ENCODE data around the gene VSIR. TPM values are rescaled to one million over a fixed set of nuclear protein-coding genes. Genes with fewer than 3 reads are reported as not detected.

Gene VSIR
- total and polyA plus RNA-seq, 9 of the 15 experiments (the other 6 are each of a cell fraction or from before 2014, with no cell fraction given), result 0.14 to 20.5 (median 9.3) TPM

GRCh38 chr10:71753091-71753959 is 20.0 kb downstream of the VSIR start (continued):
- peak; percentile 71; the same call in 1 of the 2 replicates for TF ChIP-seq NFXL1 (CRISPR knock-in tag; IDR thresholded peaks at IDR 0.05)
- no peak for TF ChIP-seq JUNB (CRISPR knock-in tag; conservative IDR thresholded peaks at IDR 0.05)
- TF ChIP-seq ZNF75A (CRISPR knock-in tag; IDR thresholded peaks at IDR 0.05), result 0 out of 2 replicates have a peak, but pooled peaks have one; percentile 4
- no peak for TF ChIP-seq CREBBP (IDR thresholded peaks at IDR 0.05; ENCODE audit: low read depth, low read length)
- TF ChIP-seq RFX5 (IDR thresholded peaks at IDR 0.05; ENCODE audit: low read depth, low read length), result no peak

DNA sequence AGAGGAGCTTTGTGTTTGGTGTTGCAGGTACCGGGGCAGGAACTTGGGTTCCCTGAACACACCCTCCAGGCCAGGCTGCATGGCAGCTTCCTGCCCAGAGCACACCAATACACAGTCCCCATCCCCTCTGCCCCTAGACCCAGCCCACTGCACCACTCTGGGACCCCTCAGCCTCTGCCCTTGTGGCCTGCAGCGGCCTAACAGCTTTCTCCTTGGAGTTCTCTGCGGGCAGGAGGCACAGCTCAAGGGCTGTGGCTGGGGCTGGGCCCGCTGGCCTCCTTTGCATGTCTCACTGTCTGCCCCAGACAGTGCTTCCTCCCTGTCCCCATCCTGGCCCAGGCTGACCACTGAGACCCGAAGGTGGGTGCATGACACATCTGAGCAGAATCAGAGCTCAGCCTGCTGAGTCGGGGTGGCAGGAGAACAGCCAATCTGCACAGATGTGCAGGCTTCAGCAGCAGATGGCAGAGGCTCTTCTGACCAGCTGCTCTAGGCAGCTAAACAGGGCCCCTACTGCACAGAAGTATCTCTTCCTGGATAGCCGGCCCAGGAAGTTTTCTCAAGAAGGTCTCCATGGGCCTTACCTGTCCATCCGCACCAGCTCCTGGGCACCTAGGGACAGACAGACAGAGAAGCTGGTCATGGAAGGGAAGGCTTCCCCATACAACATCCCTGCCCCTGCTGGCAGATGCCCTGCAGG is 20.8 kb downstream of the VSIR start:
- H4K20me1 ChIP-seq (replicated peaks; ENCODE audit: control insufficient read depth, insufficient read depth, low read length), result no peaks in the 10 kb centered on the region
- BruUV-seq (replicated peaks), result no TSS peak
- no peak overlapping the region for H3K4me3 ChIP-seq
- H3K9ac ChIP-seq (ENCODE audit: insufficient read depth in 1 of 2, low read depth in 2 of 2, low read length in 2 of 2), result peak overlapping the region; percentile 0 to 61; a peak in 2 of 4 replicates
- in situ Hi-C loops (cut with MboI), result no loop called here
- H3K9me3 ChIP-seq (replicated peaks; ENCODE audit: control insufficient read depth, insufficient read depth, low read depth, low read length), result no peaks in the 10 kb centered on the region
- POLR2A ChIA-PET, result interaction anchor here (0.5 to 1.2 kb wide), 9 partner anchors 10 to 152 kb away, joined by 3 to 5 read pairs (median 3); no protein-coding TSS in a partner anchor
- intact Hi-C loops (cut with micrococcal nuclease), result no loop called here
- peak; percentile 4 for ATAC-seq
- no peak overlapping the region for H2AFZ ChIP-seq (ENCODE audit: low read depth, low read length)
- peak overlapping the region; percentile 42; the same call in 1 of the 2 replicates for H3K4me2 ChIP-seq (ENCODE audit: insufficient read depth, low read length)
- H3K79me2 ChIP-seq (ENCODE audit: control insufficient read depth, insufficient read depth, low read length), result no peaks in the 10 kb centered on the region
- WGBS (ENCODE audit: insufficient coverage, low coverage, missing lambda C conversion rate), result 67% methylated on average over 8 of the region's 8 CpGs
- peak overlapping the region; percentile 20; the same call in 2 of the 3 replicates for H3K27ac ChIP-seq (ENCODE audit: extremely low read depth, low read depth, low read length)
- H3K27me3 ChIP-seq (ENCODE audit: control insufficient read depth in 2 of 2, insufficient read depth in 2 of 2, low read length in 2 of 2), result peaks cover 4 to 9% of the 10 kb centered on the region in 2 experiments; a peak in 2 of 5 replicates
- H3K9me1 ChIP-seq (ENCODE audit: control insufficient read depth, insufficient read depth, low read length), result no peaks in the 10 kb centered on the region
- CTCF ChIA-PET (ENCODE audit: low intra/inter-chr PET ratio), result interaction anchor here (1.0 kb wide), 1 partner anchor 60 kb away, joined by 3 read pairs; no protein-coding TSS in a partner anchor
- peaks cover 53 to 76% of the 10 kb centered on the region in 2 experiments for H3K4me1 ChIP-seq (replicated peaks in 1 of 2; ENCODE audit: control insufficient read depth in 2 of 2, insufficient read depth in 2 of 2, low read length in 2 of 2)
- H3K36me3 ChIP-seq (ENCODE audit: control insufficient read depth, insufficient read depth, low read length), result no peaks in the 10 kb centered on the region
- DNase-seq (ENCODE audit: extremely low read depth in 1 of 4, low spot score in 3 of 4), result no peak
- FAIRE-seq, result no peak
- TF ChIP-seq GTF2F1 (IDR thresholded peaks at IDR 0.05; ENCODE audit: low read depth, low read length) (no peak), MBD2 (IDR thresholded peaks at IDR 0.05; ENCODE audit: borderline replicate concordance, low read depth) (no peak), ZNF347 (CRISPR knock-in tag; IDR thresholded peaks at IDR 0.05; ENCODE audit: low read depth) (no peak), FOXK2 (conservative IDR thresholded peaks at IDR 0.05 in 1 of 2, IDR thresholded peaks at IDR 0.05 in 1 of 2; ENCODE audit: low read depth in 2 of 2) (no peak), ZNF512 (tag; IDR thresholded peaks at IDR 0.05) (no peak), ELF2 (CRISPR knock-in tag; IDR thresholded peaks at IDR 0.05) (0 out of 2 replicates have a peak, but pooled peaks have one; percentile 62), ZNF740 (CRISPR knock-in tag; IDR thresholded peaks at IDR 0.05) (no peak), ZNF740 (tag; IDR thresholded peaks at IDR 0.05) (no peak), ZNF583 (CRISPR knock-in tag; IDR thresholded peaks at IDR 0.05) (peak; percentile 61; the same call in 1 of the 2 replicates), EP300 (IDR thresholded peaks at IDR 0.05; ENCODE audit: low read length) (no peak), TEAD4 (IDR thresholded peaks at IDR 0.05; ENCODE audit: low read length) (no peak), TEAD4 (CRISPR knock-in tag; IDR thresholded peaks at IDR 0.05; ENCODE audit: borderline replicate concordance) (0 out of 2 replicates have a peak, but pooled peaks have one; percentile 61)
